Embryonic facial prominence (tissue), 1 donor: Measurements from ENCODE around the gene ELP1.
"Not testable (repeated sequence)": the region's sequence is repeated elsewhere in the genome, so short reads cannot be mapped to it uniquely, and the experiment has no call there.

Experiments used
- DNase-seq: peaks from one replicate; pipeline ENCODE4 v3.0.0-alpha.2; 2016; ENCODE audit errors: extremely low spot score

The ELP1 gene

GRCh38 chr9:108854094-108854493, 79.8 kb downstream of the ELP1 start:
- DNase-seq, result no peak

- no peak for DNase-seq
Observed at GRCh38 chr9:108852079-108852478, 81.8 kb downstream of the ELP1 start.

- DNase-seq, result no peak
Observed at GRCh38 chr9:108851138-108851537, 82.8 kb downstream of the ELP1 start.

- no peak for DNase-seq
Observed at GRCh38 chr9:108850293-108850897, 83.5 kb downstream of the ELP1 start.

- DNase-seq, result not testable (repeated sequence)
Observed at GRCh38 chr9:108848296-108848695, 85.6 kb downstream of the ELP1 start.

- no peak for DNase-seq
Observed at GRCh38 chr9:108845947-108846346, 88.0 kb downstream of the ELP1 start.

- DNase-seq, result no peak
Observed at GRCh38 chr9:108845507-108845906, 88.4 kb downstream of the ELP1 start.

- DNase-seq, result no peak
Observed at GRCh38 chr9:108844856-108845255, 89.1 kb downstream of the ELP1 start.

- DNase-seq, result no peak
Observed at GRCh38 chr9:108844391-108844790, 89.5 kb downstream of the ELP1 start.

GRCh38 chr9:108842610-108843295, 91.2 kb downstream of the ELP1 start:
- DNase-seq, result no peak

- not testable (repeated sequence) for DNase-seq
Observed at GRCh38 chr9:108839561-108839960, 94.4 kb downstream of the ELP1 start.

GRCh38 chr9:108838017-108838416, 95.9 kb downstream of the ELP1 start:
- no peak for DNase-seq

GRCh38 chr9:108837530-108837929, 96.4 kb downstream of the ELP1 start:
- no peak for DNase-seq

GRCh38 chr9:108836781-108837180, 97.1 kb downstream of the ELP1 start:
- no peak for DNase-seq

GRCh38 chr9:108836319-108836718, 97.6 kb downstream of the ELP1 start:
- DNase-seq, result no peak

- no peak for DNase-seq
Observed at GRCh38 chr9:108835831-108836230, 98.1 kb downstream of the ELP1 start.

- no peak for DNase-seq
Observed at GRCh38 chr9:108834959-108835665, 98.8 kb downstream of the ELP1 start.

- no peak for DNase-seq
Observed at GRCh38 chr9:108832179-108832500, 101.8 kb downstream of the ELP1 start.

- no peak for DNase-seq
Observed at GRCh38 chr9:108831496-108832178, 102.3 kb downstream of the ELP1 start.

GRCh38 chr9:108830272-108830671, 103.7 kb downstream of the ELP1 start:
- DNase-seq, result no peak

GRCh38 chr9:108823829-108824228, 110.1 kb downstream of the ELP1 start:
- no peak for DNase-seq
